MM.1S (cell line): ENCODE data around the gene TSHZ2.

ENCODE experiments used
- DNase-seq: peaks from one replicate; pipeline ENCODE4 v3.0.0-alpha.2; 2015
- H2AFZ ChIP-seq: fragments of 300-600 bp; sonication (generic); 2 replicates; pipeline ENCODE4 v1.6.0; 2016; ENCODE audit warnings: antibody characterized with exemption, low read length
- H3F3A ChIP-seq: fragments of 300-600 bp; sonication (generic); 2 replicates; pipeline ENCODE4 v1.6.1; 2016; ENCODE audit warnings: mild to moderate bottlenecking, antibody characterized with exemption, low read length, moderate library complexity, mixed read lengths; ENCODE audit not compliant: insufficient read depth
- H3K27ac ChIP-seq: fragments of 300-600 bp; sonication (generic); 2 replicates; pipeline ENCODE4 v1.5.1; 2016; ENCODE audit warnings: mild to moderate bottlenecking, low read length
- H3K27me3 ChIP-seq: fragments of 300-600 bp; sonication (generic); replicated peaks from 2 replicates; pipeline ENCODE4 v1.6.0; 2016; ENCODE audit warnings: low read length; ENCODE audit not compliant: insufficient read depth
- H3K36me3 ChIP-seq: fragments of 300-600 bp; sonication (generic); replicated peaks from 2 replicates; pipeline ENCODE4 v1.6.1; 2016; ENCODE audit warnings: mild to moderate bottlenecking, low read length, mixed read lengths; ENCODE audit not compliant: insufficient read depth
- H3K4me1 ChIP-seq: fragments of 300-600 bp; sonication (generic); 2 replicates; pipeline ENCODE4 v1.6.1; 2016; ENCODE audit warnings: low read length, mixed read lengths
- H3K4me2 ChIP-seq: fragments of 300-600 bp; sonication (generic); 2 replicates; pipeline ENCODE4 v1.6.0; 2016; ENCODE audit warnings: low read depth, low read length
- H3K4me3 ChIP-seq: fragments of 300-600 bp; sonication (generic); 2 replicates; pipeline ENCODE4 v1.5.1; 2016; ENCODE audit warnings: low read length, mixed read lengths
- H3K79me2 ChIP-seq: fragments of 300-600 bp; sonication (generic); 2 replicates; pipeline ENCODE4 v1.6.1; 2016; ENCODE audit warnings: mixed run types, low read length, mixed read lengths
- H3K9ac ChIP-seq: fragments of 300-600 bp; sonication (generic); 2 replicates; pipeline ENCODE4 v1.6.1; 2016; ENCODE audit warnings: low read length, mixed read lengths
- H3K9me2 ChIP-seq: fragments of 300-600 bp; sonication (generic); replicated peaks from 2 replicates; pipeline ENCODE4 v1.6.1; 2016; ENCODE audit warnings: mild to moderate bottlenecking, low read length, mixed read lengths; ENCODE audit not compliant: insufficient read depth
- H3K9me3 ChIP-seq: fragments of 300-600 bp; sonication (generic); replicated peaks from 2 replicates; pipeline ENCODE4 v1.6.1; 2016; ENCODE audit warnings: mild to moderate bottlenecking, low read length, mixed read lengths; ENCODE audit not compliant: insufficient read depth
- H4K20me1 ChIP-seq: fragments of 300-600 bp; sonication (generic); 2 replicates; pipeline ENCODE4 v1.6.1; 2016; ENCODE audit warnings: mild to moderate bottlenecking, low read length, moderate library complexity, mixed read lengths; ENCODE audit not compliant: insufficient read depth
- EZH2 ChIP-seq: fragments of 300-600 bp; sonication (generic); optimal IDR thresholded peaks from 2 replicates; pipeline ENCODE3; 2017; ENCODE audit warnings: low read depth, mild to moderate bottlenecking, antibody characterized with exemption, low read length, mixed read lengths
- EZH2phosphoT487 ChIP-seq: fragments of 300-600 bp; sonication (generic); IDR thresholded peaks from 2 replicates; pipeline ENCODE4 v1.6.1; 2018; ENCODE audit warnings: antibody characterized with exemption, low read length
- TF ChIP-seq, protein P1 (sequence below): fragments of 300-600 bp; sonication (generic); IDR thresholded peaks from 2 replicates; pipeline ENCODE4 v1.5.1; 2016; ENCODE audit warnings: antibody characterized with exemption, low read length, mixed read lengths

Gene TSHZ2

DNA sequence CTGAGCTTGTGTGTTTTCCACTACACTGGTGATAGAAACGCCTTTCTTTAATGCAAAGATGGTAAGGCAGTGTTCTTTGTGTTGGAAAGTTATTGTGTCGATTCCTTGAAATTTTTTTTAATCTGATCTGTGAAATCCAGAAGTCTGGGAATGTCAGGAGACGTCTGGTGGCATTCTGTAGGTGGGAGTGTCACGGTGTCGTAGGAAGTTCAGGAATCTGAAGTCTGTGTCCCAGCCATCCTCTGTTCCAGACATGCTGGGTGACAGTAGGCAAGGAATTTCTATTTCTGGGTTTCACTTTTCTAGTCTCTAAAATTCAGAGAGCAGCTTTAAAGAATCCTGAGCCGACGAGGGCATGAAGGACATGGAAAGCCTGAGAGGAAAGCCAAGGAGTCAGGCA is 397.7 kb downstream of the TSHZ2 start:
- Histone ChIP-seq H3K9me2 (no peaks in the 10 kb centered on the region), H3K27ac (no peak overlapping the region), H3K79me2 (no peaks in the 10 kb centered on the region), H2AFZ (no peak overlapping the region), H3K9ac (no peak overlapping the region), H4K20me1 (no peaks in the 10 kb centered on the region), H3F3A (no peaks in the 10 kb centered on the region), H3K4me2 (no peak overlapping the region), H3K4me3 (no peak overlapping the region), H3K9me3 (no peaks in the 10 kb centered on the region), H3K4me1 (no peaks in the 10 kb centered on the region), H3K36me3 (no peaks in the 10 kb centered on the region), H3K27me3 (no peaks in the 10 kb centered on the region)
- no peak for DNase-seq
- TF ChIP-seq EZH2phosphoT487: no peak
- TF ChIP-seq, protein P1, sequence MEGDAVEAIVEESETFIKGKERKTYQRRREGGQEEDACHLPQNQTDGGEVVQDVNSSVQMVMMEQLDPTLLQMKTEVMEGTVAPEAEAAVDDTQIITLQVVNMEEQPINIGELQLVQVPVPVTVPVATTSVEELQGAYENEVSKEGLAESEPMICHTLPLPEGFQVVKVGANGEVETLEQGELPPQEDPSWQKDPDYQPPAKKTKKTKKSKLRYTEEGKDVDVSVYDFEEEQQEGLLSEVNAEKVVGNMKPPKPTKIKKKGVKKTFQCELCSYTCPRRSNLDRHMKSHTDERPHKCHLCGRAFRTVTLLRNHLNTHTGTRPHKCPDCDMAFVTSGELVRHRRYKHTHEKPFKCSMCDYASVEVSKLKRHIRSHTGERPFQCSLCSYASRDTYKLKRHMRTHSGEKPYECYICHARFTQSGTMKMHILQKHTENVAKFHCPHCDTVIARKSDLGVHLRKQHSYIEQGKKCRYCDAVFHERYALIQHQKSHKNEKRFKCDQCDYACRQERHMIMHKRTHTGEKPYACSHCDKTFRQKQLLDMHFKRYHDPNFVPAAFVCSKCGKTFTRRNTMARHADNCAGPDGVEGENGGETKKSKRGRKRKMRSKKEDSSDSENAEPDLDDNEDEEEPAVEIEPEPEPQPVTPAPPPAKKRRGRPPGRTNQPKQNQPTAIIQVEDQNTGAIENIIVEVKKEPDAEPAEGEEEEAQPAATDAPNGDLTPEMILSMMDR: no peak

- Histone ChIP-seq H3K9ac (no peak overlapping the region), H3K79me2 (no peaks in the 10 kb centered on the region), H3K9me2 (no peaks in the 10 kb centered on the region), H3K4me2 (no peak overlapping the region), H3K9me3 (no peaks in the 10 kb centered on the region), H2AFZ (no peak overlapping the region), H3K27ac (no peak overlapping the region), H3F3A (no peaks in the 10 kb centered on the region), H3K36me3 (no peaks in the 10 kb centered on the region), H3K4me1 (no peaks in the 10 kb centered on the region), H4K20me1 (no peaks in the 10 kb centered on the region), H3K27me3 (no peaks in the 10 kb centered on the region), H3K4me3 (no peak overlapping the region)
- DNase-seq: no peak
- TF ChIP-seq, protein P1: no peak
- TF ChIP-seq EZH2phosphoT487: no peak
- no peak for TF ChIP-seq EZH2
Observed at GRCh38 chr20:53370345-53370961, 398.3 kb downstream of the TSHZ2 start.

DNA sequence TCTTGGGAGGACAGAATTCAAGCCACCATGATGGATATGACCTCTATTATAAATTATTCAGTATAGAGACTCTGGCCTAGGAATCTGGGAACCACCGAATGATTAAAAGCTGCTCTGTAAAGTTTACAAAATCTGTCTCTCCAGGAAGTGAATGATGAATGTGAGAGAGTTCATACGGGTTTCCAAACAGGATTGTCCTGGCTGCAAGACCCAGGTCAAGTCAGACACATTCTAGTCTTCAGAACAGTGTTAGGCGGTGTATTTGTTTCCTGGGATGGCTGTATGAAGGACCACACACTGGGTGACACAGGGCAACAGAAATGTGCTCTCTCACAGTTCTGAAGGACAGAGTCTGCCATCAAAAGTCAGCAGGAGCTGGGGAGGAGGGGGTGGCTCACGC is 399.1 kb downstream of the TSHZ2 start:
- no peak overlapping the region for H3K4me2 ChIP-seq
- H3K9ac ChIP-seq: no peak overlapping the region
- H3K9me3 ChIP-seq: no peaks in the 10 kb centered on the region
- H3K79me2 ChIP-seq: no peaks in the 10 kb centered on the region
- H3K27ac ChIP-seq: no peak overlapping the region
- H3K27me3 ChIP-seq: no peaks in the 10 kb centered on the region
- H4K20me1 ChIP-seq: no peaks in the 10 kb centered on the region
- H3K4me3 ChIP-seq: no peak overlapping the region
- H3K4me1 ChIP-seq: no peaks in the 10 kb centered on the region
- no peaks in the 10 kb centered on the region for H3K36me3 ChIP-seq
- no peak for DNase-seq
- TF ChIP-seq, protein P1: no peak
- no peak for TF ChIP-seq EZH2phosphoT487
- no peaks in the 10 kb centered on the region for H3F3A ChIP-seq
- H3K9me2 ChIP-seq: no peaks in the 10 kb centered on the region
- H2AFZ ChIP-seq: no peak overlapping the region
